NCI-H2171 treated with DMSO at 0.1 percent for 48 hours (cell line): Measurements from ENCODE around the gene DSC3.

Source experiments
- DNase-seq: peaks from one replicate; lab custom pipeline; 2025; lab: John Stamatoyannopoulos, UW

Gene DSC3

DNA sequence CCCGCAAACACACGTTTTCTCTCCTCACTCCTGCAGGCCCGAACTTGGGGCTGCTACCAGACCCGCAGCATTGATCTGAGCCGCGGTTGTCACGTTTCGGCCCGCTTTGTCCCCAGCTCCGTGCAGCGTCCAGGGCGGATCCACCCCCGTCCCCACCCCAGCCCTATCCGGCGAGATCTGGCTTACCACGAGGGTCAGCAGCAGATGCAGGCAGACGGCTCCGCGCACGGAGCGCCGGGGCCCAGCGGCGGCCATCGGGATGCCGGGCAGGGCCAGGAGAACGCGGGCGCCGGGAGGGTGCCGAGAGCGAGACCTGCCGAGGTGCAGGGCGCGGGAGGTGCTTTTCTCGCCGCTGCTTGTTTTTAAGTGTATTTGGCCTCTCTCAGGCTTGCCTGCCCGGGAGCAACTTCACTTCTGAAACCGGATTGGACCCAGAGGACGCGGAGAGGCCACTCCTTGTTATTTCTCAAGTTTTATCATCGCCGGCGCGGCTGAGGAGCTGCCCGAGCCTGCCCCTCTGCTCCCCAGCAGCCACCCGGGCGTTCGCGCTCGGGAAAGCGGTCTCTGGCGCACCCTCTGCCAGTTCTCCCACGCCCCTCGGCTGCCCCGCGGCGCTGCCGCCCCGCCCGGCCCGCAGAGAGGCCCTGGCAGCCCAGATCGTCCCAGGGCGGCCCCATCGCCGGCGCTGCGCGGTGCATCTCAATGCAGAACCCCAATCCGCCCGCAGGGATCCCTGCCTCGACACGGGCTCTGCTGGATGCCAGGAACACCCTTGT, at the start of gene DSC3:
TSS of gene DSC3 (minus strand) at position 337 of the 776 bp plus-strand sequence. CDS start at position 255, 82 bp downstream.
- no peak for DNase-seq

- DNase-seq: no peak
These were observed 48.8 kb upstream of the DSC3 start for GRCh38 chr18:31091350-31091749.

GRCh38 chr18:31088532-31088931, 46.0 kb upstream of the DSC3 start:
- no peak for DNase-seq

- DNase-seq: no peak
These were observed 37.4 kb upstream of the DSC3 start for GRCh38 chr18:31079973-31080372.

DNA sequence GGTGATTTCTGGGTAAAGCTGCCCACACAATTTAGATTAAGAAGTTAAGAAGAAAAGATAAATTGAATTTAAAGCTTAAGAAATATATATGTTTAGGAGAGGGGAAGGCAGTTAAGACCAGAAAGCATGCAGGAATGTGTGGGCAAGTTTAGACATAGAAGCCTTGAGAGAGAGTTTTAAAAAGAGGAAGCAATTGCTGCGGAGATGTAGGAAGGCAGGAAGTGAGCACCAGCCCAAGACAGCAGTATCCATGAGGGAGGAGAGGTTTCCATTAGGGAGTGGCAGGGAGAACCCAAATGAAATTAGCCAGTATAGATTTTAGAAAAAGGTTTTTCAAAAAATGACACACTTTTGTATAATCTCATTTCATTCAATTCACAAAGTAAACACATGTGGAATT, 35.3 kb upstream of the DSC3 start:
- no peak for DNase-seq

DNA sequence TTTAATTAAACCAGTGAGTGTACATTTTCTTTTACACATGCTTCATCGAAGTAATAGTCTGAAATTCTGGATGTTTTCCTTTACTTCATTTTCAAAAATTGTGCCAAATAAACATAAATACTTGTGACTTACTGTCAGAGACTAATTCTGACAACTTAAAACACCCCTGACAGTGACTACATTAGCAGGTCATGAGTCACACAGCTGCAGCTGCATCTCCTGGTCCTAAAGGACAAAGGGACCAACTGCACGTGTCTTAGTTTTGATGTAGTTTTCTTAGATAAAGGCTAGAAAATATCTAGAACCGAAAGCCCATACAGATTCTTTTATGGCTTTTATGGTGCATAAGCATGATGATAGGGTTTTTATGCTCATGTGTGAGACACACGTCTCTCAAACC, 29.6 kb upstream of the DSC3 start:
- no peak for DNase-seq

GRCh38 chr18:31070206-31070605, 27.7 kb upstream of the DSC3 start:
- DNase-seq: no peak

GRCh38 chr18:31066266-31066665, 23.7 kb upstream of the DSC3 start:
- no peak for DNase-seq

DNA sequence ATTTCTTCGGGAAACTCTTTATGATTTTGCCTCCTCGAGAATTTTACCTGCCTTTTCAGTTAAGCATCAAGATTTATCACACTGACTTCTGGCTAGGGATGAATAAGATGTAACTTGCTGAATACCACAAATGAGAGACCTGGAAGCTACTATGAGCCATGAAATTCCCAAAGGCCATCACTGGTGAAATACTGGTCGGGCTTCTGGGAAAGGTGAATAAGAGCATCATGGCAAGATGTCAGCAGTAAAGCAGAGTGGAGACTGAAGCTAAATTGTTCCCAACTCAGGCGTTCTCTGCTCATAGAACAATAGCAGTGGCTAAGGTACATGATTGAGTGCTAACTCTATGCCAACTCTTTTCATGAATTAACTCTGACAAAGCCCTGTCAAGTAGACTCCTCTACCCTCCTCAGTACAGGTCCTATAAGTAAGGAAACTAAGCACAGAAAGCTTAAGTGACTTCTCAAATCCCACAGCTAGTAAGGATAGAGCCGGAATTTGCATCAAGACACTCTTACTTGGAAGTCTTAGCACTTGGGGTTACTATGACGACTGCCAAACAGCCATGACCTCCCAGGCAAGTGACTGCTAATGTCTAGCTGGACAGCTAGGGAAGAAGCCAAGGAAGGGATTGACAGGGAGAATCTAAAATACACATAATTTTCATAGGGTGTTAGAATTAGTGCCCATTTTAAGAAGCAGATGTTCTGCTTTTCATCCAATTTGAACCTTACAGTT, 22.7 kb upstream of the DSC3 start:
- no peak for DNase-seq

DNA sequence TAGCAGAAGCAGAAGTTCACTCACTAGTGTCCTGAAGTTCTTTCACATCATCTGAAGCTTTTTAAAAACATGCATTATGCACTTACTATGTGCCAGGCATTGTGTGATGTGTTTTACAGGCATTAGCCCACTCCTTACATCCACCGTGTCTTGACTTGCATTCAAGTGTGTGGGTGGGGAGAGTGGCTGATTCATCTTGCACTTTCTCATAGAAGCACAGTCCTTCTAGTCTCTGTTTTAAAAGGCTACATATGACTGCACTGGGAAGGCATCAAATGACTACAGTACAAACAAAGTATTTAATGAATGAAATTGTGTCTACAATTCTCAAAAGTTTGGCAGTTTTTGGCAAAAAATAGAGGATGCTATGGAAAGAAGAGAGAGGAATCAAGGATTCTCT, 21.6 kb upstream of the DSC3 start:
- DNase-seq: no peak

GRCh38 chr18:31061945-31062344, 19.4 kb upstream of the DSC3 start:
- DNase-seq: no peak

DNA sequence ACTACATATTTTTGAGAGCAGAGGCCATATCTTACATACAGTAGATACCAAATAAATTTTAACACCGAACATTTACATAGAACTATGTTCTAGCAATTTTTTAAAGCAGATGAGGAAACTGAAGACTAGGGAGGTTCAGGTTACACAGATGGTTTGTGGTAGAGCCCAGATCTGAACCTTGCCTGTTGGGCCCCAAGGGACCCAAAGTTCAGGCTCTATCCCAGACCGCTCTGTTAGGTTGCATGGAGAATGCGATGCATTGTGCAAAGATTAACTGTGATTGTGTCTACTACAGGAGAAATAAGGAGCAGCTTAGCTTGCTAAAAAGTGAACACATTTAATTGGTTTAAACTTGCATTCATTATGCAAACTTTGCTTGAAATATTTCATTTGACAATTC, 16.4 kb upstream of the DSC3 start:
- no peak for DNase-seq

GRCh38 chr18:31057917-31058316, 15.4 kb upstream of the DSC3 start:
- no peak for DNase-seq

DNA sequence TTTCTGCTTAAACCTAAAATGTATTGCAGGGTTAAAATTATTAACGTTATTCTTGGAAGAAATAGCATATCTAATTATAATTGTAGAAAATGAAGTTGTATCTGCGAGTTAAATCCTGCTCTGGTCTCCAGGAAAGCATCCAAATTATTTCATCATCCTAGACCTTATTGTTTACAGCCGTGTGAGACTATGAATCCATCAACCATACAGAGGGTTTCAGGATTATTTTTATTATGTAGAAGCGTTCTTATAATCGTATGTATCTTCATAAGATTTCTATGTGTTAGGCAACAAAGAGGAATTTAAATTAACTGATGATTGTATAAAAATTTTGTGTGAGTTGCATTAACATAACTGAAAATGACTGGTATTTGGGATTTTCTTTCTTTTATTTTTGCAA, 14.5 kb upstream of the DSC3 start:
- no peak for DNase-seq

GRCh38 chr18:31056296-31056695, 13.8 kb upstream of the DSC3 start:
- no peak for DNase-seq

- no peak for DNase-seq
These were observed 8.1 kb upstream of the DSC3 start for GRCh38 chr18:31050635-31051034.

DNA sequence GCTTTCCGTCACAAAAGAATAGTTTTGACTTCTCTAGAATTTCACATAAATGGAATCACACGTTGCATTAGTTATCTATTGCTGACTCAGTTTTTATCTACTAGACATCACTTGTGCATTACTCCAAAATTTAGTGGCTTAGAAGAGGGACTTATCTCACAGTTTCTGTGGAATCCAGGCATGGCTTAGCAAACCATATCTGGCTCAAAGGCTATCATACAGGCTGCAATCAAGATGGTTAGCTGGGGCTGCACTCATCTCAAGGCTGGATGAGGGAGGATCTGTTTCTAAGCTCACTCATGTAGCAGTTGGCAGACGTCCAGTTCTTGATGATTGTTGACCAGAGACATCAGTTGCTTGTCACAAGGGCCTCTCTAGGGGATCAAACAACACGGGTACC, 6.6 kb upstream of the DSC3 start:
- no peak for DNase-seq

- DNase-seq: no peak
These were observed 5.7 kb upstream of the DSC3 start for GRCh38 chr18:31048216-31048615.

GRCh38 chr18:31046916-31047315, 4.4 kb upstream of the DSC3 start:
- DNase-seq: no peak

- no peak for DNase-seq
These were observed 3.1 kb upstream of the DSC3 start for GRCh38 chr18:31045599-31045998.

DNA sequence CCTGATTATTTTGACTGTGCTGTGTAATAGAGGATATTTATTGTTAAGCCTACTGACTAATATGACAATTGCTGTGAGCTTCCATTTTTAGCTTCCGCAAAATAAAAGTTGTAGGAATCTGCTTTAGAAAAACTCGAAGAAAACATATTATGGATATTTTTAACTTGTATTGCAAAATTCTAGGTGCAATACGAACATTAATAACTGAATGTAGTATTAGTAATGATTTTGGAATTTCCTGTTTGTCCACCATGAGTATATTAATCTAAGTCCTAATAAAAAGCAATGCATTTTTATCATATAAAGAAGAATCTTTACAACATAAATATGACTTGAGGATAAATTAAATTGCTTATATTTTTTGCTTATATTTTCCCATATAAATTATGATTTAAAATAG, 2.4 kb upstream of the DSC3 start:
- no peak for DNase-seq

DNA sequence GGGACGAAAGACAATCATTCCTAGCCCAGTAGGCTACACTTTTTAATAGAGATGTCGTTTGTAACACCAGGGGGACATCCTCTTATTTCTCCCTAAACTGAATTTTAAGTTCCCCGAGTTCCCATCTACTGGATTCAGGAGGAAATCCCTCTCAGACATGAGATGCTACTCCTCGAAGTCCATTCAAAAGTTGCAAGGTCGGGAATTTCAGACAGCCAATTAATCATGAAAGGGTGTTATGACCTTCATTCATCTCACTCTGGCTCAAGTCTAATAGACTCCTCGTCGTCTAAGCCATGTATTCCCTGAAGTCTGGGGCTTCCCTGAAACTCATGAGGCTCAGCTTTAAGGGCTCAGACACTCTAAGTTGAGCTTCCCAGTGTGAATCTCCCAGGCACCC, 1.2 kb upstream of the DSC3 start:
- DNase-seq: no peak

DNA sequence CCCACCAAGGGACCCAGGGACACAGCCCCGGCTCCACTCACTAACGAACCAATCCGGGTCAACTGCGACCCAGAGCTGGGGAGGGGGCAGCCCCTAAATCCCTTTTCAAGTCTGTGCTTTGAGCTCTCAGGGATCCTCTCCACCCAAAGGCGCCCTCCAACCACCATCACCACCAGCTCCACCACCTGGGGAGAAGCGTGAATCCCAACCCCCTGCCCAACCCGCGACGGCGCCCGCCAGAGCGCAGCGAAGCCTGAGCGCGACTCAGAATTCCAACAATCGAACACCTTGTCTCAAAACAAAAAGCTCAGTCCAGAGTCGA, 497 bp downstream of the DSC3 start:
- DNase-seq: no peak
